ENCODE data around the gene PAGE3. TPM values are rescaled to one million over a fixed set of nuclear protein-coding genes. Genes with fewer than 3 reads are reported as not detected.

PAGE3 gene
- total and polyA plus RNA-seq, 2 of the 4 experiments (the other 2 are of a cell fraction): not detected

DNA sequence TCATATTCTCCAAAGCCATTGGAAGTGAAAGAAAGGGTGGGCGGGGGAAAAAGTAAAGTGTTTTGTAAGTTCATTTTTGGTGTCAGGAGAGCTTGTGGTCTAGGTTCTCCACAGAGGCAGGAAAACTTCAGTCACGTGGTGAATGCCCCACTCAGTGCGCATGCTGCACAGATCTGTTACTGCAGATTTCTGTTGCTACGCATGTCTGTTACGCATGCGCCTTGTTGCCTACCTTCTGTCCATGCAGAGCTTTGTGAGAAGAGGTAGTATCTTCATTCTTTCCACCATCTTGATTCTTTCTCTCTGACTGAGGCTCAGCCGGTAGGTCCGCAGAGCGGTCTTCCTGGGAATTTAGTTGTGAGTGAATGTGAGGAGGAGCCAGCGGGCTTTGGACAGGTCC is 15.1 kb upstream of the PAGE3 start:
- H3K18ac ChIP-seq (ENCODE audit: low read depth, low read length): no peak overlapping the region
- in situ Hi-C loops (cut with MboI; ENCODE audit: low sequenced_read_pairs) (no loop called here), intact Hi-C loops (cut with micrococcal nuclease) (no loop called here), dilution Hi-C loops (cut with HindIII; ENCODE audit: low sequenced_read_pairs, unreplicated experiment) (no loop called here)
- CTCF ChIA-PET: no interaction called here
- H3K36me3 ChIP-seq (ENCODE audit: control insufficient read depth, insufficient read depth, low read length): no peaks in the 10 kb centered on the region
- no peak overlapping the region for H2BK120ac ChIP-seq (ENCODE audit: low read depth, low read length)
- H2BK5ac ChIP-seq (ENCODE audit: low read depth, low read length, poor library complexity, severe bottlenecking): no peak overlapping the region
- no peak overlapping the region for H2AK9ac ChIP-seq (replicated peaks; ENCODE audit: low read depth, low read length, poor library complexity)
- ATAC-seq (ENCODE audit: low read depth) (no peak), DNase-seq (no peak)
- TF ChIP-seq RAD21 (IDR thresholded peaks at IDR 0.05; ENCODE audit: low read length) (no peak), SMC3 (IDR thresholded peaks at IDR 0.05; ENCODE audit: low read depth, low read length) (no peak), RCOR1 (IDR thresholded peaks at IDR 0.05; ENCODE audit: insufficient replicate concordance, low read length) (no peak), POLR2A (IDR thresholded peaks at IDR 0.05; ENCODE audit: low read depth, low read length) (no peak), FOS (IDR thresholded peaks at IDR 0.05; ENCODE audit: low read depth, low read length) (no peak), MAZ (IDR thresholded peaks at IDR 0.05; ENCODE audit: borderline replicate concordance, low read depth, low read length) (no peak), MXI1 (IDR thresholded peaks at IDR 0.05; ENCODE audit: borderline replicate concordance, low read depth, low read length) (no peak), CEBPB (IDR thresholded peaks at IDR 0.05; ENCODE audit: low read depth, low read length) (no peak), BHLHE40 (IDR thresholded peaks at IDR 0.05; ENCODE audit: low read depth, low read length) (no peak)
- TF ChIP-seq, protein P1, sequence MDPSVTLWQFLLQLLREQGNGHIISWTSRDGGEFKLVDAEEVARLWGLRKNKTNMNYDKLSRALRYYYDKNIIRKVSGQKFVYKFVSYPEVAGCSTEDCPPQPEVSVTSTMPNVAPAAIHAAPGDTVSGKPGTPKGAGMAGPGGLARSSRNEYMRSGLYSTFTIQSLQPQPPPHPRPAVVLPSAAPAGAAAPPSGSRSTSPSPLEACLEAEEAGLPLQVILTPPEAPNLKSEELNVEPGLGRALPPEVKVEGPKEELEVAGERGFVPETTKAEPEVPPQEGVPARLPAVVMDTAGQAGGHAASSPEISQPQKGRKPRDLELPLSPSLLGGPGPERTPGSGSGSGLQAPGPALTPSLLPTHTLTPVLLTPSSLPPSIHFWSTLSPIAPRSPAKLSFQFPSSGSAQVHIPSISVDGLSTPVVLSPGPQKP (IDR thresholded peaks at IDR 0.05; ENCODE audit: borderline replicate concordance, low read depth, low read length): no peak
- H3K14ac ChIP-seq (replicated peaks; ENCODE audit: low read depth, low read length): no peak overlapping the region
- H3K27ac ChIP-seq (ENCODE audit: insufficient read depth, low read length): no peak overlapping the region
- H3K23ac ChIP-seq (ENCODE audit: low read depth, low read length): no peak overlapping the region
- no peaks in the 10 kb centered on the region for H3K9me1 ChIP-seq (ENCODE audit: insufficient read depth, low read length)
- no TSS peak for BruUV-seq (replicated peaks)
- H3K27me3 ChIP-seq (ENCODE audit: control insufficient read depth, insufficient read depth, low read length): no peaks in the 10 kb centered on the region
- no CpG with 5 or more reads among the region's 10 CpGs for WGBS, 2 experiments (ENCODE audit: extremely low coverage in 2 of 2, insufficient read length in 1 of 2)
- H3K4ac ChIP-seq (ENCODE audit: low read depth, low read length): no peak overlapping the region
- no peaks in the 10 kb centered on the region for H3K4me1 ChIP-seq (ENCODE audit: control insufficient read depth, insufficient read depth, low read length)
- H4K91ac ChIP-seq (ENCODE audit: insufficient read depth, low read depth, low read length): no peak overlapping the region
- no peak overlapping the region for H3K56ac ChIP-seq (ENCODE audit: extremely low read depth, insufficient read depth, low read length)
- H3K9me3 ChIP-seq (ENCODE audit: control insufficient read depth, insufficient read depth, low read length): peaks cover 3% of the 10 kb centered on the region; the same call in 1 of the 2 replicates
- H3K4me2 ChIP-seq (ENCODE audit: low read depth, low read length): no peak overlapping the region
- no peaks in the 10 kb centered on the region for H3K79me1 ChIP-seq (ENCODE audit: low read depth in 1 of 2, low read length in 2 of 2)
- H4K20me1 ChIP-seq (ENCODE audit: insufficient read depth, low read length): no peaks in the 10 kb centered on the region
- H4K5ac ChIP-seq (ENCODE audit: low read depth, low read length): no peak overlapping the region
- H2AFZ ChIP-seq (replicated peaks; ENCODE audit: low read length, poor library complexity): no peak overlapping the region
- H2AK5ac ChIP-seq (ENCODE audit: low read depth, low read length): no peak overlapping the region
- POLR2A ChIA-PET (ENCODE audit: unreplicated experiment): no interaction called here
- H3K4me3 ChIP-seq (ENCODE audit: insufficient read depth, low read depth, low read length): no peak overlapping the region
- no peak overlapping the region for H2BK15ac ChIP-seq (ENCODE audit: low read depth, low read length)
- H4K8ac ChIP-seq (ENCODE audit: low read depth in 2 of 2, low read length in 2 of 2): no peak overlapping the region
- H3K9ac ChIP-seq (ENCODE audit: low read depth, low read length): no peak overlapping the region
- H2BK20ac ChIP-seq (ENCODE audit: low read depth, low read length): no peak overlapping the region
